Lower lobe of right lung (tissue), 2 donors: ENCODE measurements around the gene RELCH. TPM values are rescaled to one million over a fixed set of nuclear protein-coding genes. Genes with fewer than 3 reads are reported as not detected.
"Not testable (repeated sequence)": the region's sequence is repeated elsewhere in the genome, so short reads cannot be mapped to it uniquely, and the experiment has no call there.

Experiments used
- ATAC-seq, 2 donors: fragments of 200-7000 bp; cut with Tn5 transposase; one replicate each; pipeline ENCODE4 v1.9.1; 2020 to 2022; ENCODE audit warnings: mild to moderate bottlenecking in 2 of 2, moderate library complexity in 2 of 2
- DNase-seq: peaks from one replicate; pipeline ENCODE4 v3.0.0-alpha.2; 2020
- H3K27ac ChIP-seq: fragments of 200-600 bp; one replicate; pipeline ENCODE4 v1.8.0; 2022
- H3K27me3 ChIP-seq: fragments of 200-600 bp; one replicate; pipeline ENCODE4 v1.8.0; 2022; ENCODE audit warnings: low read depth
- H3K36me3 ChIP-seq: fragments of 200-600 bp; one replicate; pipeline ENCODE4 v1.8.0; 2022; ENCODE audit warnings: mild to moderate bottlenecking
- H3K4me1 ChIP-seq: fragments of 200-600 bp; one replicate; pipeline ENCODE4 v1.8.0; 2022
- H3K4me3 ChIP-seq: fragments of 200-600 bp; one replicate; pipeline ENCODE4 v1.8.0; 2022; ENCODE audit warnings: mild to moderate bottlenecking
- H3K9me3 ChIP-seq: fragments of 200-600 bp; one replicate; pipeline ENCODE4 v1.8.0; 2022
- intact Hi-C: fragments of 100-400 bp; cut with DNase I; formaldehyde crosslinking; loops from one replicate; pipeline ENCODE4 v1.11.0; 2022
- total RNA-seq: library from RNA; stranded (reverse); fragmentation: NEBNext Ultra II Directional; extraction: Animal tissue kit (Norgen Biotek cat#: 25700); gene quantifications from one replicate; pipeline ENCODE4 v1.2.1, GENCODE V29; 2021
- TF ChIP-seq, protein P1 (sequence below): fragments of 200-600 bp; IDR thresholded peaks from one replicate; pipeline ENCODE4 v1.8.0; 2022; ENCODE audit warnings: antibody characterized with exemption, mild to moderate bottlenecking
- donor health status: DM: no; HTN: yes; CAD: no; lungs with severe emphysema.

RELCH gene
- total RNA-seq, 1 donor from 2014 or later = 29.9 TPM

DNA sequence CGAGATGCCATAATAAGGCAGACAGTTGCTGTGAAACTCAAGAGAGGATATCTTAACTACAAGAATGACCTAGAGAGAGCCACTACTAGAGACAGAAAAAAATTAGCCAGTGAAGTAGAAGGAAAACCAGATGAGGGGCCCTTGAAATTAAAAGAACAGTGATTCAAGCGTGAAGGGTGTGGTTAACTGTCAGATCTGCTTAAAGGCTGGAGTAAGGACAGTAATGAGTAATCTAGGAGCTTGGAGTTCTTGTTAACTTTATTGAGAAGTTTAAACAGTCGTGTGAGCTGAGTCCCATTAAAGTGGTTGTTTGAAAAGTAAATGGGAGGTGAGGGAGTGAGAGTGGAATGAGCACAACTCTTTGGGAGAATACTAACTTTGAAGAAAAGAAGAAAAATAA, 21.5 kb upstream of the RELCH start:
- TF ChIP-seq, protein P1, sequence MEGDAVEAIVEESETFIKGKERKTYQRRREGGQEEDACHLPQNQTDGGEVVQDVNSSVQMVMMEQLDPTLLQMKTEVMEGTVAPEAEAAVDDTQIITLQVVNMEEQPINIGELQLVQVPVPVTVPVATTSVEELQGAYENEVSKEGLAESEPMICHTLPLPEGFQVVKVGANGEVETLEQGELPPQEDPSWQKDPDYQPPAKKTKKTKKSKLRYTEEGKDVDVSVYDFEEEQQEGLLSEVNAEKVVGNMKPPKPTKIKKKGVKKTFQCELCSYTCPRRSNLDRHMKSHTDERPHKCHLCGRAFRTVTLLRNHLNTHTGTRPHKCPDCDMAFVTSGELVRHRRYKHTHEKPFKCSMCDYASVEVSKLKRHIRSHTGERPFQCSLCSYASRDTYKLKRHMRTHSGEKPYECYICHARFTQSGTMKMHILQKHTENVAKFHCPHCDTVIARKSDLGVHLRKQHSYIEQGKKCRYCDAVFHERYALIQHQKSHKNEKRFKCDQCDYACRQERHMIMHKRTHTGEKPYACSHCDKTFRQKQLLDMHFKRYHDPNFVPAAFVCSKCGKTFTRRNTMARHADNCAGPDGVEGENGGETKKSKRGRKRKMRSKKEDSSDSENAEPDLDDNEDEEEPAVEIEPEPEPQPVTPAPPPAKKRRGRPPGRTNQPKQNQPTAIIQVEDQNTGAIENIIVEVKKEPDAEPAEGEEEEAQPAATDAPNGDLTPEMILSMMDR = no peak
- ATAC-seq = no peak
- intact Hi-C loops = no loop called here

DNA sequence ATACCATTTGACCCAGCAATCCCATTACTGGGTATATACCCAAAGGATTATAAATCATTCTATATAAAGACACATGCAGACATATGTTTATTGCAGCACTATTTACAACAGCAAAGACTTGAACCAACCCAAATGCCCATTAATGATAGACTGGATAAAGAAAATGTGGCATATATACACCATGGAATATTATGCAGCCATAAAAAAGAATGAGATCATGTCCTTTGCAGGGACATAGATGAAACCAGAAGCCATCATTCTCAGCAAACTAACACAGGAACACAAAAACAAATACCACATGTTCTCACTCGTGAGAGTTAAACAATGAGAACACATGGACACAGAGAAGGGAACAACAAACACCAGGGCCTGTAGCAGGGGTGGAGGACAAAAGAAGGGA, 20.5 kb upstream of the RELCH start:
- H3K4me3 ChIP-seq, ATAC-seq, DNase-seq, H3K27me3 ChIP-seq, H3K27ac ChIP-seq, H3K4me1 ChIP-seq, H3K36me3 ChIP-seq, H3K9me3 ChIP-seq, intact Hi-C loops: not testable (repeated sequence)

More for the DNA sequence above, 21.5 kb upstream of the RELCH start:
- no peaks in the 10 kb centered on the region for H3K9me3 ChIP-seq
- H3K4me3 ChIP-seq = no peak overlapping the region
- no peak for DNase-seq
- no peaks in the 10 kb centered on the region for H3K4me1 ChIP-seq
- H3K27ac ChIP-seq = no peak overlapping the region
- peaks cover 6% of the 10 kb centered on the region for H3K36me3 ChIP-seq
- no peaks in the 10 kb centered on the region for H3K27me3 ChIP-seq

DNA sequence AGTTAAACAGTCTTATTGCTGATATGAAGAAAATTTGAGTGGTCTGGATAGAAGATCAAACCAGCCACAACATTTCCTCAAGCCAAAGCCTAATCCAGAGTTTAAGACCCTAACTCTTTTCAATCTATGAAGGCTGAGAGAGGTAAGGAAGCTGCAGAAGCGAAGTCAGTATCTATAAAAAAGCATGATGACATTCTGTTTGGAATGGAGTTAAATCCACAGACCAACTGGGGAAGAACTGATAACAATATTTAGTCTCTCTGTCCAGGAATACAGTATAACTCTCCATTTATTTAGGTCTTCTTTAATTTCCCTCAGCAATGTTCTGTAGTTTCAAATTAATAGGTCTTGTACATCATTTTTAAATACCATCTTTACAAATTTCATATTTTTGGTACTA, 16.2 kb upstream of the RELCH start:
- Histone ChIP-seq H3K4me1 (no peaks in the 10 kb centered on the region), H3K27ac (no peak overlapping the region), H3K4me3 (no peak overlapping the region), H3K36me3 (no peaks in the 10 kb centered on the region), H3K9me3 (no peaks in the 10 kb centered on the region), H3K27me3 (no peaks in the 10 kb centered on the region)
- DNase-seq = no peak
- intact Hi-C loops = no loop called here
- TF ChIP-seq, protein P1 = no peak
- ATAC-seq = no peak

DNA sequence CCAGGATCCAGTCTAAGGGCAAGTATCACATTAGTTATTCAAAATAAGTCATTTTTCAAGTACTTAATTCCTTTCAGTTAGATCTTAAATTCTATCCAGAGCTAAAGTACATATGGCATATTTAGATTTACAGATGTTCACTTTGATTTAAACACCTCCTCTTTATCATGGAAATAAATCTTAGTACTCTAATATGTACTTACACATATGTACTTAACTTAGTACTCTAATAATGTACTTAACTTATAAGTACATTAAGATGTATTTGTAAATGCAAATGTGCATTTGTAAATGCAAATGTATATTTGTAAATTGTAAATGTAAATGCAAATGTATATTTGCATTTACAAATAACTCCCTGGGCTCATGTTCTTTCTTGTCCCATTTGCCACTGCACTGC, 14.8 kb upstream of the RELCH start:
- no peak for ATAC-seq
- H3K27ac ChIP-seq = no peak overlapping the region
- no peaks in the 10 kb centered on the region for H3K9me3 ChIP-seq
- TF ChIP-seq, protein P1 = no peak
- H3K36me3 ChIP-seq = no peaks in the 10 kb centered on the region
- intact Hi-C loops = no loop called here
- no peak overlapping the region for H3K4me3 ChIP-seq
- DNase-seq = no peak
- no peaks in the 10 kb centered on the region for H3K27me3 ChIP-seq
- no peaks in the 10 kb centered on the region for H3K4me1 ChIP-seq

DNA sequence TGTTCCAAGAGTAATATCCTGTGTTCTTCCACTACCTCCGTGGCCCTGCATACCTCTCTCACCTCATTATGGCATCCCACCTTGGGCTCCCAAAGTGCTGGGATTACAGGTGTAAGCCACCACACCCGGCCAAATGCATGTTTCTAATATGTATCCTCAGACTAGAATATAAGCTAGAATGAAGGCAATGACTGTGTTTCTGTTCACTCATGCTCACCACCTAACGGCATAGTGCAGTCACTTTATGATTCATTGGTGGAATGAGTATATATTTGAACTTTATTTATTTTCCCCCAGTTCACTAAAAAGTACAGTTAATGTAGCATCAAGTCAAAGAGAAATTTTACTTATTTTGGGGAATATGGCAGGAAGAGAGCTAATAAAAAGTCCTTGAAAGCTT, 11.5 kb upstream of the RELCH start:
- no peaks in the 10 kb centered on the region for H3K27me3 ChIP-seq
- no peaks in the 10 kb centered on the region for H3K9me3 ChIP-seq
- no peak overlapping the region for H3K4me3 ChIP-seq
- ATAC-seq (no peak), DNase-seq (no peak)
- no peak overlapping the region for H3K27ac ChIP-seq
- H3K4me1 ChIP-seq = no peaks in the 10 kb centered on the region
- intact Hi-C loops = no loop called here
- H3K36me3 ChIP-seq = no peaks in the 10 kb centered on the region
- TF ChIP-seq, protein P1 = no peak

DNA sequence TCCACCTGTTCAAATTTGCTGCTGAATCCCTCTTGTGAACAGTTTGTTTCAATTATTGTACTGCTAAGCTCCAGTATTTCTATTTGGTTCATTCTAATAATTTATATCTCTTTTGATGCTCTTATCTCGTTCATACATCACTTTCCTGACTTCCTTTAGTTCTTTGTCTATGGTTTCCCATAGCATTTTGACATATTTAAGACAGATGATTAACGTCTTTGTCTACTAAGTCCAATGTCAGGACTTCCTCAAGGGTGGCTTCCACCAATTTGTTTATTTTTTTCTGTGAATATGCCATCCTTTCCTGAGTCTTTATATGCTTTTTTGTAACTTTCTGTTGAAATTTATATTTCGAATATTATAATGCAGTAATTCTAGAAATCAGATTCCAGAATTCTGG, 9.8 kb upstream of the RELCH start:
- intact Hi-C loops = no loop called here
- Histone ChIP-seq H3K4me3 (no peak overlapping the region), H3K4me1 (no peaks in the 10 kb centered on the region), H3K9me3 (no peaks in the 10 kb centered on the region), H3K27me3 (no peaks in the 10 kb centered on the region), H3K36me3 (no peaks in the 10 kb centered on the region), H3K27ac (no peak overlapping the region)
- no peak for DNase-seq
- no peak for ATAC-seq
- TF ChIP-seq, protein P1 = no peak
